WTC11 (cell line): ENCODE measurements around the gene ZNF776. TPM values are rescaled to one million over a fixed set of nuclear protein-coding genes. Genes with fewer than 3 reads are reported as not detected.

ENCODE experiments used
- ATAC-seq: fragments of 200-7000 bp; cut with Tn5 transposase; 2 replicates; pipeline ENCODE4 v1.10.0; 2021; ENCODE audit warnings: mild to moderate bottlenecking, moderate library complexity
- CTCF ChIA-PET: fragments of 300-600 bp; sonication (Branson Sonifier 250); formaldehyde crosslinking; loops from one replicate; lab custom pipeline; 2021; ENCODE audit warnings: antibody characterized with exemption; lab: Charles Lee
- POLR2A ChIA-PET: fragments of 350-600 bp; sonication (Branson Sonifier 250); formaldehyde crosslinking; loops from one replicate; lab custom pipeline; 2021; ENCODE audit warnings: antibody characterized with exemption; lab: Charles Lee
- DNase-seq: peaks from one replicate; pipeline ENCODE4 v3.0.0; 2021; ENCODE audit warnings: low spot score
- H3K27ac Mint-ChIP-seq: 2 replicates; pipeline ENCODE4 v1.8.0; 2021; ENCODE audit warnings: mixed read lengths
- H3K27me3 Mint-ChIP-seq: 2 replicates; pipeline ENCODE4 v1.8.0; 2021; ENCODE audit warnings: low read depth, mild to moderate bottlenecking, moderate library complexity, mixed read lengths
- H3K36me3 Mint-ChIP-seq: 2 replicates; pipeline ENCODE4 v1.8.0; 2021; ENCODE audit warnings: mixed read lengths
- H3K4me1 Mint-ChIP-seq: 2 replicates; pipeline ENCODE4 v1.8.0; 2022; ENCODE audit warnings: mixed read lengths
- H3K4me3 Mint-ChIP-seq: 2 replicates; pipeline ENCODE4 v1.8.0; 2021; ENCODE audit warnings: mild to moderate bottlenecking, moderate library complexity, mixed read lengths
- H3K9me3 Mint-ChIP-seq: 2 replicates; pipeline ENCODE4 v1.8.0; 2021; ENCODE audit warnings: mixed read lengths
- ATF1 ChIP-seq: sonication (generic); formaldehyde crosslinking; IDR thresholded peaks from 2 replicates; pipeline ENCODE4 v1.8.1; 2023; ENCODE audit warnings: mild to moderate bottlenecking, moderate library complexity, missing genetic modification reagents
- ATF2 ChIP-seq: sonication (generic); formaldehyde crosslinking; IDR thresholded peaks from 2 replicates; pipeline ENCODE4 v1.8.1; 2022; ENCODE audit warnings: low read depth, missing genetic modification reagents, borderline replicate concordance
- CBFB ChIP-seq: sonication (generic); formaldehyde crosslinking; IDR thresholded peaks from 2 replicates; pipeline ENCODE4 v1.8.1; 2022; ENCODE audit warnings: mild to moderate bottlenecking, low read depth, missing genetic modification reagents
- CREM ChIP-seq: sonication (generic); formaldehyde crosslinking; IDR thresholded peaks from 2 replicates; pipeline ENCODE4 v1.8.1; 2022; ENCODE audit warnings: mild to moderate bottlenecking, missing genetic modification reagents, moderate library complexity
- CTCF ChIP-seq: fragments of 200-600 bp; IDR thresholded peaks from 2 replicates; pipeline ENCODE4 v1.8.0; 2022; ENCODE audit warnings: antibody characterized with exemption
- EMX1 ChIP-seq: fragments of 250-450 bp; sonication (Bioruptor Pico); IDR thresholded peaks from 2 replicates; pipeline ENCODE4 v1.8.0; 2021; ENCODE audit warnings: mild to moderate bottlenecking
- ESRRA ChIP-seq: sonication (generic); formaldehyde crosslinking; IDR thresholded peaks from 2 replicates; pipeline ENCODE4 v1.8.1; 2022; ENCODE audit warnings: mild to moderate bottlenecking, missing genetic modification reagents, borderline replicate concordance
- HMGA2 ChIP-seq: fragments of 250-450 bp; sonication (Bioruptor Pico); IDR thresholded peaks from 2 replicates; pipeline ENCODE4 v1.4.0; 2021; ENCODE audit warnings: mild to moderate bottlenecking, moderate library complexity
- IRF2 ChIP-seq: sonication (generic); formaldehyde crosslinking; IDR thresholded peaks from 2 replicates; pipeline ENCODE4 v1.8.0; 2022; ENCODE audit warnings: low read depth, missing genetic modification reagents, borderline replicate concordance
- KAT7 ChIP-seq: sonication (generic); formaldehyde crosslinking; IDR thresholded peaks from 2 replicates; pipeline ENCODE4 v1.8.1; 2023; ENCODE audit warnings: missing genetic modification reagents, mild to moderate bottlenecking, borderline replicate concordance
- MLX ChIP-seq: sonication (generic); formaldehyde crosslinking; IDR thresholded peaks from 2 replicates; pipeline ENCODE4 v1.8.1; 2023; ENCODE audit warnings: mild to moderate bottlenecking, missing genetic modification reagents, moderate library complexity
- MXD4 ChIP-seq: fragments of 250-450 bp; sonication (Bioruptor Pico); IDR thresholded peaks from 2 replicates; pipeline ENCODE4 v1.8.0; 2021; ENCODE audit warnings: mild to moderate bottlenecking, moderate library complexity, borderline replicate concordance
- NFATC4 ChIP-seq: fragments of 250-450 bp; sonication (Bioruptor Pico); IDR thresholded peaks from 2 replicates; pipeline ENCODE4 v1.9.0; 2021; ENCODE audit warnings: mild to moderate bottlenecking
- NFYB ChIP-seq: sonication (generic); formaldehyde crosslinking; conservative IDR thresholded peaks from 2 replicates; pipeline ENCODE4 v1.8.0; 2022; ENCODE audit warnings: low read depth, missing genetic modification reagents
- NR3C1 ChIP-seq: sonication (generic); formaldehyde crosslinking; conservative IDR thresholded peaks from 2 replicates; pipeline ENCODE4 v1.8.1; 2023; ENCODE audit warnings: low read depth, mild to moderate bottlenecking, missing genetic modification reagents
- TEAD4 ChIP-seq: sonication (generic); formaldehyde crosslinking; IDR thresholded peaks from 2 replicates; pipeline ENCODE4 v1.8.0; 2022; ENCODE audit warnings: mild to moderate bottlenecking, missing genetic modification reagents
- ZNF232 ChIP-seq: sonication (generic); formaldehyde crosslinking; IDR thresholded peaks from 2 replicates; pipeline ENCODE4 v1.8.0; 2022; ENCODE audit warnings: mild to moderate bottlenecking, missing genetic modification reagents
- ZNF263 ChIP-seq: sonication (generic); formaldehyde crosslinking; IDR thresholded peaks from 2 replicates; pipeline ENCODE4 v1.8.1; 2022; ENCODE audit warnings: low read depth, mild to moderate bottlenecking, moderate library complexity, missing genetic modification reagents
- ZNF396 ChIP-seq: fragments of 250-450 bp; sonication (Bioruptor Pico); IDR thresholded peaks from 2 replicates; pipeline ENCODE4 v1.8.0; 2021; ENCODE audit warnings: mild to moderate bottlenecking, moderate library complexity, borderline replicate concordance
- ZNF512 ChIP-seq: sonication (generic); formaldehyde crosslinking; IDR thresholded peaks from 2 replicates; pipeline ENCODE4 v1.8.1; 2022; ENCODE audit warnings: missing genetic modification reagents, borderline replicate concordance
- ZNF532 ChIP-seq: fragments of 250-450 bp; sonication (Bioruptor Pico); IDR thresholded peaks from 2 replicates; pipeline ENCODE4 v1.9.0; 2021; ENCODE audit warnings: mild to moderate bottlenecking, borderline replicate concordance
- total RNA-seq: library from RNA; stranded (reverse); gene quantifications from 3 replicates; pipeline ENCODE4 v1.2.3, GENCODE V29; 2021

Gene ZNF776
- total RNA-seq, 1 experiment from 2014 or later: 14.3 TPM

- TF ChIP-seq HMGA2 (CRISPR knock-in tag) (no peak), NFYB (CRISPR knock-in tag) (no peak)
Measured at GRCh38 chr19:57778336-57778735, 31.7 kb downstream of the ZNF776 start (continued).

- H3K4me1 Mint-ChIP-seq: peaks cover 4% of the 10 kb centered on the region; the same call in 1 of the 2 replicates
- TF ChIP-seq ZNF232 (no peak), ATF2 (CRISPR knock-in tag) (no peak), CREM (no peak), ZNF512 (no peak), ATF1 (CRISPR knock-in tag) (no peak), IRF2 (no peak), ZNF263 (CRISPR knock-in tag) (no peak)
- TF ChIP-seq, all 79 proteins: peak for 0
- ChIA-PET POLR2A (no interaction called here), CTCF (no interaction called here)
- DNase-seq: no peak
- Mint-ChIP-seq H3K36me3 (peaks cover 58% of the 10 kb centered on the region), H3K9me3 (no peaks in the 10 kb centered on the region), H3K27me3 (no peaks in the 10 kb centered on the region), H3K27ac (no peak overlapping the region), H3K4me3 (no peak overlapping the region)
- no peak for ATAC-seq
Measured at GRCh38 chr19:57779220-57779845, 32.7 kb downstream of the ZNF776 start.

- no peak for DNase-seq
- H3K4me3 Mint-ChIP-seq: no peak overlapping the region
- POLR2A ChIA-PET: interaction anchor here (1.9 kb wide), 1 partner anchor 17 kb away, joined by 4 read pairs; the partner anchor contains the start of gene ZNF586
- peak; percentile 26; the same call in 1 of the 2 replicates for ATAC-seq
- H3K36me3 Mint-ChIP-seq: peaks cover 28% of the 10 kb centered on the region
- TF ChIP-seq ZNF396 (no peak), CBFB (CRISPR knock-in tag) (no peak), ATF1 (CRISPR knock-in tag) (no peak), TEAD4 (CRISPR knock-in tag) (no peak), ESRRA (CRISPR knock-in tag) (no peak), MLX (no peak)
- TF ChIP-seq, all 79 proteins: peak for 0
- Mint-ChIP-seq H3K9me3 (no peaks in the 10 kb centered on the region), H3K4me1 (peaks cover 12% of the 10 kb centered on the region), H3K27me3 (no peaks in the 10 kb centered on the region), H3K27ac (peak overlapping the region; percentile 69)
- CTCF ChIA-PET: no interaction called here
Measured at GRCh38 chr19:57786286-57786685, 39.7 kb downstream of the ZNF776 start.

- CTCF ChIA-PET: no interaction called here
- peak; percentile 36 for ATAC-seq
- H3K4me3 Mint-ChIP-seq: no peak overlapping the region
- no peak for DNase-seq
- H3K27ac Mint-ChIP-seq: peak overlapping the region; percentile 30
- H3K27me3 Mint-ChIP-seq: no peaks in the 10 kb centered on the region
- POLR2A ChIA-PET: interaction anchor here (1.9 kb wide), 1 partner anchor 17 kb away, joined by 4 read pairs; the partner anchor contains the start of gene ZNF586
- no peaks in the 10 kb centered on the region for H3K9me3 Mint-ChIP-seq
- peaks cover 28% of the 10 kb centered on the region for H3K36me3 Mint-ChIP-seq
- peaks cover 12% of the 10 kb centered on the region for H3K4me1 Mint-ChIP-seq
- TF ChIP-seq ATF1 (CRISPR knock-in tag) (no peak), NFATC4 (no peak), EMX1 (CRISPR knock-in tag) (no peak), CTCF (no peak), MXD4 (CRISPR knock-in tag) (no peak), NR3C1 (CRISPR knock-in tag) (no peak), NFYB (CRISPR knock-in tag) (no peak), TEAD4 (CRISPR knock-in tag) (no peak), KAT7 (CRISPR knock-in tag) (no peak), ZNF532 (no peak)
Measured at GRCh38 chr19:57786906-57787305, 40.3 kb downstream of the ZNF776 start.
